ENCODE data around the gene TRAF1.

TRAF1 gene

DNA sequence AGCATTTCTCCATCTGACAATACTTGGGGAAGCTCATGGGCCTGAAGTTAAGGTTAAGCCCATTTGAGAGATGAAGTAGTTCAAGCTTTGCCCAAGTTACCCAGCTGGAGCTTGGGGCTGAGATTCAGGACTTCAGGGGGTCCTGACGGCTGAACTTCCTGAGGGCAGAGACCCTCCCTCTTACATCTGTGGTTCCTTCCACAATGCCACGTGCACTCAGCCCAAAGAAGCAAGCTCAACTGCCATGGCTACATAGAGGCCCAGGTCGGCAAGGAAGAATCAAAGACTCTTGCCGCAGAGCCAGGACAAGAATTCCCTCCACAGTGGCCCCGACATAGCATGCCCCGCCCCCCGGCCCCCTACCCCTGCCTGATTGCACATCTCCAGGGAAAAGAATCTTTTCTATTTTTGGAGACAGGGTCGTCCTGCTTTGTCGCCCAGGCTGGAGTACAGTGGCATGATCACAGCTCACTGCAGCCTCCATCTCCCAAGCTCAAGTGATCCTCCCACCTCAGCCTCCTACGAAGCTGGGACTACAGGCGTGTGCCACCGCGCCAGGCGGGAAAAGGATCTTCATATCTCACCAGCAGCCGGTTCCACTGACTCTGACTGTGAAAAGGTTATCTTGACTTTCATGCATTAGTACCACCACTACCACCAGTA is 58.8 kb downstream of the TRAF1 start:
- H3K9me3 ChIP-seq (ENCODE audit: insufficient read depth, low read length): no peaks in the 10 kb centered on the region
- peaks cover 7% of the 10 kb centered on the region for H3K36me3 ChIP-seq (ENCODE audit: low read length)
- H3K4me3 ChIP-seq (ENCODE audit: insufficient read depth, low read length, poor library complexity, severe bottlenecking): no peak overlapping the region
- TF ChIP-seq, protein P1, sequence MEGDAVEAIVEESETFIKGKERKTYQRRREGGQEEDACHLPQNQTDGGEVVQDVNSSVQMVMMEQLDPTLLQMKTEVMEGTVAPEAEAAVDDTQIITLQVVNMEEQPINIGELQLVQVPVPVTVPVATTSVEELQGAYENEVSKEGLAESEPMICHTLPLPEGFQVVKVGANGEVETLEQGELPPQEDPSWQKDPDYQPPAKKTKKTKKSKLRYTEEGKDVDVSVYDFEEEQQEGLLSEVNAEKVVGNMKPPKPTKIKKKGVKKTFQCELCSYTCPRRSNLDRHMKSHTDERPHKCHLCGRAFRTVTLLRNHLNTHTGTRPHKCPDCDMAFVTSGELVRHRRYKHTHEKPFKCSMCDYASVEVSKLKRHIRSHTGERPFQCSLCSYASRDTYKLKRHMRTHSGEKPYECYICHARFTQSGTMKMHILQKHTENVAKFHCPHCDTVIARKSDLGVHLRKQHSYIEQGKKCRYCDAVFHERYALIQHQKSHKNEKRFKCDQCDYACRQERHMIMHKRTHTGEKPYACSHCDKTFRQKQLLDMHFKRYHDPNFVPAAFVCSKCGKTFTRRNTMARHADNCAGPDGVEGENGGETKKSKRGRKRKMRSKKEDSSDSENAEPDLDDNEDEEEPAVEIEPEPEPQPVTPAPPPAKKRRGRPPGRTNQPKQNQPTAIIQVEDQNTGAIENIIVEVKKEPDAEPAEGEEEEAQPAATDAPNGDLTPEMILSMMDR (IDR thresholded peaks at IDR 0.05; ENCODE audit: insufficient read depth, low read length, poor library complexity, severe bottlenecking): no peak
- no peak for TF ChIP-seq EZH2phosphoT487 (conservative IDR thresholded peaks at IDR 0.05; ENCODE audit: low read length)
- H3K27me3 ChIP-seq (ENCODE audit: low read length): no peaks in the 10 kb centered on the region
- no peaks in the 10 kb centered on the region for H3K79me2 ChIP-seq (ENCODE audit: insufficient read depth, low read length)
- no peaks in the 10 kb centered on the region for H3K9me2 ChIP-seq (replicated peaks; ENCODE audit: insufficient read depth, low read length)
- H3F3A ChIP-seq (ENCODE audit: insufficient read depth): peaks cover 31% of the 10 kb centered on the region
- H2AFZ ChIP-seq (ENCODE audit: low read depth, low read length, severe bottlenecking): no peak overlapping the region
- peak overlapping the region; percentile 40; the same call in 1 of the 2 replicates for H3K9ac ChIP-seq (ENCODE audit: low read length)
- H4K20me1 ChIP-seq (ENCODE audit: low read depth, low read length): no peaks in the 10 kb centered on the region
- peak overlapping the region; percentile 62 for H3K4me2 ChIP-seq (ENCODE audit: low read depth, low read length, poor library complexity, severe bottlenecking)
- 0 out of 2 replicates have a peak overlapping the region, but pooled peaks have one; percentile 42 for H3K27ac ChIP-seq (ENCODE audit: low read depth, low read length)

DNA sequence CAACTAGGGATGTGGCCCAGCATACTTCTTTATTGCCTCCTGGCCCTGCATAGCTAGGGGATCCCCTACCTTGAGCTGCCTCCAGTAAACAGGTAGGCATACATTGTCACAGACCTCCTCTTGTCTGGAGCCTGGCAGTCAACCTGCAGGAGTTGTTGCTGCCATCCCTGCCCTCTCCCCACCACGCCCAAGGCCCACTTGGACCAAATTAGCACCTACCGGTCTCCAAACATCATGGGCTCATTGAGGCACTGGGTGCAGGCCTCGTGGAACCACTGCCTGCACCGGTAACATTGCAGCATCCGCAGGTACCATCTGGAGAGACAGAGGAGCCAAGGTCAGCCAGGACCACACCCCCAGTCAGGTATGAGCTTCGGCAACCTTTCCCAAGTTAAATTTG is 59.9 kb downstream of the TRAF1 start:
- H3K9me3 ChIP-seq (ENCODE audit: insufficient read depth, low read length): no peaks in the 10 kb centered on the region
- H3K9ac ChIP-seq (ENCODE audit: low read length): no peak overlapping the region
- H3K4me2 ChIP-seq (ENCODE audit: low read depth, low read length, poor library complexity, severe bottlenecking): no peak overlapping the region
- no peak overlapping the region for H2AFZ ChIP-seq (ENCODE audit: low read depth, low read length, severe bottlenecking)
- peaks cover 22% of the 10 kb centered on the region for H3F3A ChIP-seq (ENCODE audit: insufficient read depth)
- peaks cover 7% of the 10 kb centered on the region for H3K36me3 ChIP-seq (ENCODE audit: low read length)
- no peaks in the 10 kb centered on the region for H3K27me3 ChIP-seq (ENCODE audit: low read length)
- no peaks in the 10 kb centered on the region for H3K9me2 ChIP-seq (replicated peaks; ENCODE audit: insufficient read depth, low read length)
- TF ChIP-seq, protein P1 (IDR thresholded peaks at IDR 0.05; ENCODE audit: insufficient read depth, low read length, poor library complexity, severe bottlenecking): no peak
- no peak for TF ChIP-seq EZH2phosphoT487 (conservative IDR thresholded peaks at IDR 0.05; ENCODE audit: low read length)
- H3K27ac ChIP-seq (ENCODE audit: low read depth, low read length): no peak overlapping the region
- no peaks in the 10 kb centered on the region for H4K20me1 ChIP-seq (ENCODE audit: low read depth, low read length)
- no peak overlapping the region for H3K4me3 ChIP-seq (ENCODE audit: insufficient read depth, low read length, poor library complexity, severe bottlenecking)
- H3K79me2 ChIP-seq (ENCODE audit: insufficient read depth, low read length): no peaks in the 10 kb centered on the region

DNA sequence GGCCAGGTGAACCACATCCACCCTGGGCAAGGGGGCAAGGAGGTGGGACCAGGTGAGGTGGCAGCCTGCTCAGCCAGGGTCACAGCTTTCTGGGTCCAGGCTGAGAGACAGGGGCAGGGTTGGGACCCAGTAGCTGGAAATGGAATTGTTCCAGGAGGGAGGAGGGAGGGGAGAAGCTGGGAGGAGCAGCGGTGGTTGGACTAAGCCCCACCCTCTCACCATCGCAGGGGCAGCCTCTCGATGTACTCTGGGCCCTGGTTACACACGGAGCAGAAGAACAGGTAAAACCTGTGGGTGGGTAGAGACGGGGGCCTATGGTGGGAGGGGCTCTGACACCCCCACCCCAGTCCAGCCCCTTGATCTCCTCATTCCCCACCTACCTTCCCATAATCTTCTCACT is 60.8 kb downstream of the TRAF1 start:
- H3K9ac ChIP-seq (ENCODE audit: low read length): no peak overlapping the region
- no peak overlapping the region for H2AFZ ChIP-seq (ENCODE audit: low read depth, low read length, severe bottlenecking)
- TF ChIP-seq EZH2phosphoT487 (conservative IDR thresholded peaks at IDR 0.05; ENCODE audit: low read length): no peak
- TF ChIP-seq, protein P1 (IDR thresholded peaks at IDR 0.05; ENCODE audit: insufficient read depth, low read length, poor library complexity, severe bottlenecking): no peak
- H4K20me1 ChIP-seq (ENCODE audit: low read depth, low read length): no peaks in the 10 kb centered on the region
- no peak overlapping the region for H3K4me3 ChIP-seq (ENCODE audit: insufficient read depth, low read length, poor library complexity, severe bottlenecking)
- peaks cover 14% of the 10 kb centered on the region for H3F3A ChIP-seq (ENCODE audit: insufficient read depth)
- H3K27ac ChIP-seq (ENCODE audit: low read depth, low read length): no peak overlapping the region
- no peak overlapping the region for H3K4me2 ChIP-seq (ENCODE audit: low read depth, low read length, poor library complexity, severe bottlenecking)
- H3K79me2 ChIP-seq (ENCODE audit: insufficient read depth, low read length): no peaks in the 10 kb centered on the region
- H3K27me3 ChIP-seq (ENCODE audit: low read length): no peaks in the 10 kb centered on the region
- no peaks in the 10 kb centered on the region; the same call in 1 of the 2 replicates for H3K36me3 ChIP-seq (ENCODE audit: low read length)
- no peaks in the 10 kb centered on the region for H3K9me3 ChIP-seq (ENCODE audit: insufficient read depth, low read length)
- H3K9me2 ChIP-seq (replicated peaks; ENCODE audit: insufficient read depth, low read length): no peaks in the 10 kb centered on the region

Measured in SU-DHL-6 (cell line).